Activated T-helper 2 cell treated with anti-CD3 and anti-CD28 coated beads, Interferon-gamma antibody, Interleukin-2, Interleukin-4, amounts not matched to agents 10 μg/mL and 5 μg/mL and 100 μg/mL, durations not matched to agents 14 hours and 24 hours and 36 hours (primary cell): ENCODE results near the gene GRID1. TPM values are rescaled to one million over a fixed set of nuclear protein-coding genes. Genes with fewer than 3 reads are reported as not detected.
"Not testable (repeated sequence)": the region's sequence is repeated elsewhere in the genome, so short reads cannot be mapped to it uniquely, and the experiment has no call there.

ENCODE experiments used
- DNase-seq: peaks from one replicate; pipeline ENCODE4 v3.0.0; 2021; ENCODE audit warnings: low spot score
- H3K27ac Mint-ChIP-seq: one replicate; pipeline ENCODE4 v1.8.0; 2021; ENCODE audit warnings: mixed read lengths
- H3K27me3 Mint-ChIP-seq: one replicate; pipeline ENCODE4 v1.8.0; 2021; ENCODE audit warnings: low read depth, mixed read lengths
- H3K36me3 Mint-ChIP-seq: one replicate; pipeline ENCODE4 v1.8.0; 2021; ENCODE audit warnings: low read depth, mixed read lengths
- H3K4me1 Mint-ChIP-seq: one replicate; pipeline ENCODE4 v1.8.0; 2021; ENCODE audit warnings: low read depth, mixed read lengths
- H3K4me3 Mint-ChIP-seq: one replicate; pipeline ENCODE4 v1.8.0; 2021; ENCODE audit warnings: low read depth, mild to moderate bottlenecking, moderate library complexity, mixed read lengths
- H3K9me3 Mint-ChIP-seq: one replicate; pipeline ENCODE4 v1.8.0; 2021; ENCODE audit warnings: mixed read lengths
- intact Hi-C: fragments of 100-400 bp; cut with micrococcal nuclease; formaldehyde crosslinking; loops from one replicate; pipeline ENCODE4 v1.15.1; 2023
- total RNA-seq: library from RNA; stranded (reverse); gene quantifications from 2 replicates; pipeline ENCODE4 v1.2.3, GENCODE V29; 2022

GRID1 gene
- total RNA-seq, 1 donor from 2014 or later: not detected

DNA sequence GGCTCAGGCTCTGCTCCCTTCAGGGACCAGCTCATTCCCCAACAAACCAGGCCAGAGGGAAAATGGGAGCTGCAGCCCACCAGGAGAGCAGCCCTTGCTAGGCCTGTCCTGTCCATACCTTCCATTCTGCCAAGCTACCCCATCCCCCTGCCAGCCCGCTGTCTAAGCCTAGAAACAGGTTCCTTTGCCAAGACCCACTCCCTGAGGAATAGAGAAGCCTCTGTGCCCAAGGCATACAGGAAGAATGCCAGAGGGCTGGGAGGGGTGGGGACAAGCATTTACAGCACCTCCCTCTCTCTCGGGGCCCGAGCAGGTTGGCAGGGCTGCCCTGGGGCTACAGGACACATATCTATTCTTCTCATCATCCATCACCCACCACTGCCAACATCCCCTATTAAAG, 178.3 kb downstream of the GRID1 start:
- intact Hi-C loops: no loop called here

GRCh38 chr10:86187499-86188239, 178.9 kb downstream of the GRID1 start:
- no peak for DNase-seq
- H3K4me3 Mint-ChIP-seq: no peak overlapping the region
- H3K27me3 Mint-ChIP-seq: peaks cover 14% of the 10 kb centered on the region
- no peaks in the 10 kb centered on the region for H3K9me3 Mint-ChIP-seq
- peaks cover 8% of the 10 kb centered on the region for H3K4me1 Mint-ChIP-seq
- H3K27ac Mint-ChIP-seq: no peak overlapping the region
- no peaks in the 10 kb centered on the region for H3K36me3 Mint-ChIP-seq
- intact Hi-C loops: no loop called here

More for the DNA sequence above, 178.3 kb downstream of the GRID1 start:
- Mint-ChIP-seq H3K27ac (no peak overlapping the region), H3K4me1 (peaks cover 8% of the 10 kb centered on the region), H3K9me3 (no peaks in the 10 kb centered on the region), H3K4me3 (no peak overlapping the region), H3K27me3 (peaks cover 14% of the 10 kb centered on the region), H3K36me3 (no peaks in the 10 kb centered on the region)
- no peak for DNase-seq

GRCh38 chr10:86186633-86187032, 180.0 kb downstream of the GRID1 start:
- Mint-ChIP-seq H3K27ac (no peak overlapping the region), H3K27me3 (peaks cover 14% of the 10 kb centered on the region), H3K4me1 (peaks cover 8% of the 10 kb centered on the region), H3K4me3 (no peak overlapping the region), H3K9me3 (no peaks in the 10 kb centered on the region), H3K36me3 (no peaks in the 10 kb centered on the region)
- no peak for DNase-seq
- intact Hi-C loops: no loop called here

GRCh38 chr10:86182595-86182994, 184.0 kb downstream of the GRID1 start:
- H3K4me1 Mint-ChIP-seq: peaks cover 8% of the 10 kb centered on the region
- H3K36me3 Mint-ChIP-seq: no peaks in the 10 kb centered on the region
- H3K27me3 Mint-ChIP-seq: peaks cover 10% of the 10 kb centered on the region
- H3K27ac Mint-ChIP-seq: no peak overlapping the region
- no peaks in the 10 kb centered on the region for H3K9me3 Mint-ChIP-seq
- DNase-seq: no peak
- no peak overlapping the region for H3K4me3 Mint-ChIP-seq
- intact Hi-C loops: no loop called here

DNA sequence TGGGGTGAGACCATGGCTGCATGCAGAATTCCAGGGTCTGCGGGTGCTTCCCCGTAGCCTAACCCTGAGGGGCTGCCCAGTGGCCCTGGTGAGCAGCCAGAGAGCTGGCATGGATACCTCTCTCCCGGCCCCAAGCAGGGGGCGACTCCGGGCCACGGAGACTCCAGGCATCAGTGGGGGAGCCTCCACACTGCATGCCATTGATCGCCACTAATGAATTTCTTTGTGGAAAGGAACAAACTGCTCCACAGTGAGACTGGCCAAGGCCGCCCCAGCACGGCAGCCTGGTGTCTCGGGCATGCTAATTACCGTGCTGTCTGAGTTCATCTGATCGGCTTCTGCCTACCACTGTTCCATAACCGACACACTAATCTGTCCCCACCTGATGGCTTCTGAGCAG, 184.4 kb downstream of the GRID1 start:
- H3K36me3 Mint-ChIP-seq: no peaks in the 10 kb centered on the region
- intact Hi-C loops: no loop called here
- H3K9me3 Mint-ChIP-seq: no peaks in the 10 kb centered on the region
- peaks cover 10% of the 10 kb centered on the region for H3K27me3 Mint-ChIP-seq
- no peak overlapping the region for H3K27ac Mint-ChIP-seq
- peaks cover 8% of the 10 kb centered on the region for H3K4me1 Mint-ChIP-seq
- no peak for DNase-seq
- no peak overlapping the region for H3K4me3 Mint-ChIP-seq

DNA sequence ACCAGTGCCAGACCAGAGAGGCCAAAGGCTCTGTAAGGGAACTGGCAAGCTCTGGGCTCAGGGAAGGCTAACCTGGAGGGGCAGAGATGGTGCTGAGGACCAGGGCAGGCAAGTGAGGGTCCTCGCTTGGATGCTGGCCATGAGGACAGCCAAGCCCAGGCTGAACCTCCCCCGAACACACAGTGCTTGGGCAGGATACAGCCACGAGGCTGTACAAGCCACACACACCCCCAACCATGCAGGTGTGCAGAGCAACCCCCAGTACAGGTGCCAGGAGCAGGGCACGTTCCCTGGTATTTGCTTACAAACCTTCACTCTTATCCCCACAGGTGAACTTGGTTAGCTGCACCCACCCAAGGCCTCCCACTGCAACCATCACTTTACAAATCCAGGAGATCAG, 185.7 kb downstream of the GRID1 start:
- no peak overlapping the region for H3K4me3 Mint-ChIP-seq
- no peaks in the 10 kb centered on the region for H3K4me1 Mint-ChIP-seq
- H3K9me3 Mint-ChIP-seq: no peaks in the 10 kb centered on the region
- H3K27me3 Mint-ChIP-seq: peaks cover 10% of the 10 kb centered on the region
- no peak overlapping the region for H3K27ac Mint-ChIP-seq
- H3K36me3 Mint-ChIP-seq: no peaks in the 10 kb centered on the region
- intact Hi-C loops: no loop called here
- no peak for DNase-seq

GRCh38 chr10:86179961-86180360, 186.6 kb downstream of the GRID1 start:
- Mint-ChIP-seq H3K4me1 (no peaks in the 10 kb centered on the region), H3K36me3 (no peaks in the 10 kb centered on the region), H3K4me3 (no peak overlapping the region), H3K27ac (no peak overlapping the region), H3K9me3 (no peaks in the 10 kb centered on the region), H3K27me3 (peaks cover 5% of the 10 kb centered on the region)
- intact Hi-C loops: no loop called here
- DNase-seq: no peak

- Mint-ChIP-seq H3K27ac (no peak overlapping the region), H3K4me1 (no peaks in the 10 kb centered on the region), H3K27me3 (no peaks in the 10 kb centered on the region), H3K36me3 (no peaks in the 10 kb centered on the region), H3K9me3 (no peaks in the 10 kb centered on the region), H3K4me3 (no peak overlapping the region)
- intact Hi-C loops: no loop called here
- DNase-seq: no peak
Observed at GRCh38 chr10:86179153-86179524, 187.5 kb downstream of the GRID1 start.

- Mint-ChIP-seq H3K4me1 (no peaks in the 10 kb centered on the region), H3K27ac (no peak overlapping the region), H3K27me3 (no peaks in the 10 kb centered on the region), H3K4me3 (no peak overlapping the region), H3K36me3 (no peaks in the 10 kb centered on the region), H3K9me3 (no peaks in the 10 kb centered on the region)
- intact Hi-C loops: no loop called here
- no peak for DNase-seq
Observed at GRCh38 chr10:86178401-86179152, 188.0 kb downstream of the GRID1 start.

DNA sequence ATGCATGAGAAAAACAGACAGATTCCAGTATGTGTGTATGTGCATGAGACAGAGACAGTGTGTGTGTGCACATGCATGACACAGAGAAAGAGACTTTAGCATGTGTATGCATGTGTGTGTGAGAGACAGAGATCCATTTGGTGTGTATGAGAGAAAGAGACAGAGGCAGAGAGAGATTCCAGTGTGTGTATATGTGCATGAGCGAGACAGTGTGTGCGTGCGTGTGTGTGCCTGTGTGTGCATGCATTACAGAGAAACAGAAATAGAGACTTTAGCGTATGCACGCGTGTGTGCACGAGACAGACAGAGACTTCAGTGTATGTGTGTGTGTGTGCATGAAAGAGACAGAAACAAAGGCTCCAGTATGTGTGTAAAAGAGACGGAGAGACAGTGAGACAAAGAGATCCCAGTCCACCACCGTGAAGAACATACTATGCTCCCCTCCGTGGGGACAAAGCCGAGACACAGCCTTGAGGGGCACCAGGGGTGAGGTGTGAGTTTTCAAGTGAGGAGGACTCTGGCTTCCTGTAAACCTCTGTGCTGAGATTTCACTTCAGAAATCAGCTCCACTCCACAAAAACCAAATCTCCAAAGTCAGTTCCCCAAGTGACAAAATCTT, 188.9 kb downstream of the GRID1 start:
- intact Hi-C loops: no loop called here
- H3K27me3 Mint-ChIP-seq: peaks cover 2% of the 10 kb centered on the region
- no peaks in the 10 kb centered on the region for H3K4me1 Mint-ChIP-seq
- no peak overlapping the region for H3K4me3 Mint-ChIP-seq
- H3K9me3 Mint-ChIP-seq: no peaks in the 10 kb centered on the region
- H3K36me3 Mint-ChIP-seq: no peaks in the 10 kb centered on the region
- no peak overlapping the region for H3K27ac Mint-ChIP-seq
- DNase-seq: no peak

GRCh38 chr10:86176850-86177536, 189.6 kb downstream of the GRID1 start:
- Mint-ChIP-seq H3K4me1 (no peaks in the 10 kb centered on the region), H3K27ac (no peak overlapping the region), H3K36me3 (no peaks in the 10 kb centered on the region), H3K9me3 (no peaks in the 10 kb centered on the region), H3K27me3 (peaks cover 5% of the 10 kb centered on the region), H3K4me3 (no peak overlapping the region)
- intact Hi-C loops: no loop called here
- no peak for DNase-seq

DNA sequence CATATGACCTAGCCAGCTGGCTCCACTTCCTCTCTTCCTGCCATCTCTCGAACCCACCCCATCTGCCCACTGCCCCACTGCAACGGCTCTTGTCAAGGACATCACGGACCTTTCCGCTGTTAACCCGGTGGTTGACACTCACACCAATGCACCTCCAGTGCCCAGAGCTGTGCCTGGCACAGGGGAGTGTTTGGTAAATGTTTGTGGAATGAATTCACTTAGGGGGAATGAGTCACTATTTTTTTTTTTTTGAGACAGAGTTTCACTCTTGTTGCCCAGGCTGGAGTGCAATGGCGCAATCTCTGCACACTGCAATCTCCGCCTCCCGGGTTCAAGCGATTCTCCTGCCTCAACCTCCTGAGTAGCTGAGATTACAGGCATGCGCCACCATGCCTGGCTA, 191.1 kb downstream of the GRID1 start:
- H3K27ac Mint-ChIP-seq, H3K36me3 Mint-ChIP-seq, H3K4me3 Mint-ChIP-seq, H3K9me3 Mint-ChIP-seq, DNase-seq, H3K27me3 Mint-ChIP-seq, intact Hi-C loops, H3K4me1 Mint-ChIP-seq: not testable (repeated sequence)

DNA sequence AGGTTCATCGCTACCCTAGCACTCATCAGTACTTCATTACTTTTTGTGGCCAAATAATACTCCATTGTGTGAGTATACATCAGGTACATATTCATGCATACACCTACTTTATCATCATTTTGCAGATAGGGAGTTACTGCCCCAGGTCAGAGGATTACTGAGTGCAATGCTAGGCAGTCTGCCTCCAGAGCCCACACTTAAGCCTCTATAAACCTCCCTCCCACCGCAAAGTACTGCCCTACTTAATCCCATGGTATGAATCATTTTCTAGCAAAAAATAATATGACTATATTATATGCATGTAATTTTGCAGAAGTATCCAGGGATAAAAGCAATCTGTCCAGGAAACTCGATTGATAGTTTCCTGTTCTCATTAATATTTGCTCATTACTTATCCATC, 194.3 kb downstream of the GRID1 start:
- Mint-ChIP-seq H3K27me3 (peaks cover 8% of the 10 kb centered on the region), H3K9me3 (no peaks in the 10 kb centered on the region)
- intact Hi-C loops: no loop called here

More for the DNA sequence above, 194.3 kb downstream of the GRID1 start:
- no peak for DNase-seq
- Mint-ChIP-seq H3K27ac (no peak overlapping the region), H3K4me1 (no peaks in the 10 kb centered on the region), H3K36me3 (no peaks in the 10 kb centered on the region), H3K4me3 (no peak overlapping the region)
